HG02798 (cell line): ENCODE results near the gene RASL12.
"Not testable (repeated sequence)": the region's sequence is repeated elsewhere in the genome, so short reads cannot be mapped to it uniquely, and the experiment has no call there.

Experiments used
- ATAC-seq: cut with Tn5 transposase; IDR thresholded peaks from one replicate; pipeline ENCODE4 v1.9.1; 2021; ENCODE audit warnings: mild to moderate bottlenecking; ENCODE audit not compliant: unreplicated experiment, poor library complexity

Gene RASL12

GRCh38 chr15:65032801-65033537, 34.8 kb downstream of the RASL12 start:
- peak; percentile 35 for ATAC-seq

- no peak for ATAC-seq
These were observed 38.0 kb downstream of the RASL12 start for GRCh38 chr15:65029736-65030208.

- peak; percentile 87 for ATAC-seq
These were observed 38.7 kb downstream of the RASL12 start, which contains the start of gene MTFMT for GRCh38 chr15:65028921-65029735. Gene MTFMT (minus strand): TSS chr15:65029639. CDS start chr15:65029613, 26 bp downstream.

- ATAC-seq: no peak
These were observed 39.5 kb downstream of the RASL12 start for GRCh38 chr15:65028338-65028737.

- ATAC-seq: no peak
These were observed 40.2 kb downstream of the RASL12 start for GRCh38 chr15:65027593-65027992.

- ATAC-seq: no peak
These were observed 41.0 kb downstream of the RASL12 start for GRCh38 chr15:65026756-65027155.

GRCh38 chr15:65021488-65021887, 46.3 kb downstream of the RASL12 start:
- ATAC-seq: no peak

GRCh38 chr15:65020419-65020818, 47.4 kb downstream of the RASL12 start:
- ATAC-seq: no peak

- ATAC-seq: not testable (repeated sequence)
These were observed 56.6 kb downstream of the RASL12 start for GRCh38 chr15:65011198-65011597.

GRCh38 chr15:65008983-65009382, 58.8 kb downstream of the RASL12 start:
- ATAC-seq: no peak

- no peak for ATAC-seq
These were observed 60.9 kb downstream of the RASL12 start for GRCh38 chr15:65006876-65007275.

- ATAC-seq: no peak
These were observed 62.8 kb downstream of the RASL12 start for GRCh38 chr15:65004993-65005392.
